A549 (cell line): ENCODE data around the gene ALDH1A1. TPM values are rescaled to one million over a fixed set of nuclear protein-coding genes. Genes with fewer than 3 reads are reported as not detected.

ENCODE experiments used
- ATAC-seq, 2 experiments: fragments of 200-7000 bp in 1 of 2; fragments of >200 bp in 1 of 2; cut with Nextera tagmentation in 1 of 2; cut with Tn5 transposase in 1 of 2; 3 replicates each; pipeline versions ENCODE4 v1.8.0 to v1.9.1; 2018 to 2020; ENCODE audit warnings: mild to moderate bottlenecking in 1 of 2, moderate library complexity in 1 of 2
- CTCF ChIA-PET: fragments of 300-600 bp; sonication (Branson Sonifier 250); formaldehyde crosslinking; extraction: SDS; loops from one replicate; lab custom pipeline; 2021; ENCODE audit warnings: antibody characterized with exemption, inconsistent platforms; lab: Yijun Ruan, JAX
- POLR2A ChIA-PET: fragments of 350-600 bp; formaldehyde crosslinking; extraction: SDS; loops from one replicate; lab custom pipeline; 2021; ENCODE audit warnings: antibody characterized with exemption, inconsistent platforms; lab: Yijun Ruan, JAX
- DNase-seq, 2 experiments: peaks; one replicate each; pipeline versions ENCODE4 v3.0.0 to v3.0.0-alpha.2; 2011 to 2016; ENCODE audit warnings: low read depth in 1 of 2, low spot score in 1 of 2
- FAIRE-seq: peaks from 2 replicates; lab custom pipeline; 2011; peaks lifted over from hg19 to GRCh38; lab: Jason Lieb, UNC
- H3K27ac ChIP-seq, 2 experiments: fragments of >200 bp; sonication (Bioruptor Twin); formaldehyde crosslinking; 3 replicates each; pipeline ENCODE4 v1.5.1; 2016 to 2017
- H3K4me1 ChIP-seq: fragments of >200 bp; sonication (Bioruptor Twin); formaldehyde crosslinking; 3 replicates; pipeline ENCODE4 v1.6.1; 2016
- H3K4me2 ChIP-seq: fragments of >200 bp; sonication (Bioruptor Twin); formaldehyde crosslinking; 3 replicates; pipeline ENCODE4 v1.6.1; 2016
- H3K4me3 ChIP-seq: fragments of >200 bp; sonication (Bioruptor Twin); formaldehyde crosslinking; 3 replicates; pipeline ENCODE4 v1.5.1; 2016
- H3K9me3 ChIP-seq: fragments of >200 bp; sonication (Bioruptor Twin); formaldehyde crosslinking; 3 replicates; pipeline ENCODE4 v1.6.1; 2016
- BCL3 ChIP-seq: fragments of >200 bp; sonication (Bioruptor Twin); formaldehyde crosslinking; IDR thresholded peaks from 3 replicates; pipeline ENCODE4 v1.6.1; 2016
- HMGXB4 ChIP-seq: fragments of 250-450 bp; sonication (Bioruptor Pico); IDR thresholded peaks from 2 replicates; pipeline ENCODE4 v1.5.0; 2021; ENCODE audit warnings: mild to moderate bottlenecking, moderate library complexity, borderline replicate concordance
- HOXA7 ChIP-seq: fragments of 250-450 bp; sonication (Bioruptor Pico); IDR thresholded peaks from 2 replicates; pipeline ENCODE4 v1.5.0; 2020; ENCODE audit warnings: mild to moderate bottlenecking, moderate library complexity
- JUN ChIP-seq, 2 experiments: fragments of >200 bp; sonication (Bioruptor Twin); formaldehyde crosslinking; IDR thresholded peaks; 2 replicates in 1 of 2; 3 replicates in 1 of 2; pipeline ENCODE4 v1.6.1; 2016 to 2017
- JUNB ChIP-seq: fragments of >200 bp; sonication (Bioruptor Twin); formaldehyde crosslinking; IDR thresholded peaks from 2 replicates; pipeline ENCODE4 v1.6.1; 2016
- KDM5A ChIP-seq: fragments of 200-600 bp; sonication (generic); IDR thresholded peaks from 2 replicates; pipeline ENCODE4 v1.6.1; 2016; ENCODE audit warnings: antibody characterized with exemption, mild to moderate bottlenecking
- MAFK ChIP-seq: fragments of 450-650 bp; IDR thresholded peaks from 2 replicates; pipeline ENCODE4 v1.6.1; 2014; ENCODE audit not compliant: partially characterized antibody
- MAX ChIP-seq: IDR thresholded peaks from 2 replicates; pipeline ENCODE4 v1.6.1; 2012
- NPAS2 ChIP-seq: fragments of 250-450 bp; sonication (Bioruptor Pico); IDR thresholded peaks from 2 replicates; pipeline ENCODE4 v1.8.0; 2022; ENCODE audit warnings: mild to moderate bottlenecking, moderate library complexity, borderline replicate concordance
- POLR2A ChIP-seq: IDR thresholded peaks from 2 replicates; pipeline ENCODE4 v1.6.1; 2012; ENCODE audit warnings: mild to moderate bottlenecking, low read length
- POLR2AphosphoS2 ChIP-seq: conservative IDR thresholded peaks from 2 replicates; pipeline ENCODE4 v1.6.1; 2012; ENCODE audit warnings: low read length, improper control_type of control experiment, inconsistent platforms
- RAD21 ChIP-seq, 2 experiments: fragments of >200 bp in 1 of 2; sonication (Bioruptor Twin) in 1 of 2; formaldehyde crosslinking in 1 of 2; IDR thresholded peaks in 1 of 2; conservative IDR thresholded peaks in 1 of 2; 2 replicates in 1 of 2; 3 replicates in 1 of 2; pipeline ENCODE4 v1.6.1; 2012 to 2018; ENCODE audit warnings: inconsistent platforms in 1 of 2
- RARB ChIP-seq: fragments of 250-450 bp; sonication (Bioruptor Pico); IDR thresholded peaks from 2 replicates; pipeline ENCODE4 v1.8.0; 2021; ENCODE audit warnings: mild to moderate bottlenecking, moderate library complexity
- WGBS: methylation state at CpG from one replicate; pipeline ENCODE4 v1.1.6; 2017; ENCODE audit errors: missing lambda C conversion rate; 5-methylcytosine and 5-hydroxymethylcytosine counted together
- polyA plus RNA-seq, 4 experiments: library from polyadenylated mRNA; depleted of rRNA in 3 of 4; stranded (reverse); fragments of >200 nt; fragmentation: RNase III in 1 of 4; extraction: RNeasy Plus Mini Kit Qiagen cat#74134 plus additional on column Dnase treatment in 1 of 4; gene quantifications; 2 replicates in 3 of 4; 3 replicates in 1 of 4; pipeline ENCODE4 v1.2.3, GENCODE V29; 2011 to 2017

Gene ALDH1A1
- polyA plus RNA-seq, 2 of the 4 experiments (the other 2 are of a cell fraction) = 8,617 to 9,987 TPM

- CTCF ChIA-PET = interaction anchor here (1.2 to 1.6 kb wide), 4 partner anchors 9 to 99 kb away, joined by 3 to 8 read pairs (median 4); no protein-coding TSS in a partner anchor
- WGBS = 79% methylated on average over 1 of the region's 1 CpG
- FAIRE-seq (peak; percentile 96), DNase-seq (no peak), ATAC-seq (no peak)
- POLR2A ChIA-PET = no interaction called here
- Histone ChIP-seq H3K4me1 (peaks cover 100% of the 10 kb centered on the region), H3K4me3 (peak overlapping the region; percentile 16; the same call in 1 of the 3 replicates), H3K27ac (peak overlapping the region; percentile 76 to 90), H3K9me3 (no peaks in the 10 kb centered on the region), H3K4me2 (peak overlapping the region; percentile 94)
- TF ChIP-seq POLR2AphosphoS2 (peak; percentile 81; the same call in 1 of the 2 replicates), JUN (IDR thresholded peaks at IDR 0.05) (peak in 1 of 2 experiments; percentile 19; a peak in 1 of 5 replicates), RAD21 (conservative IDR thresholded peaks at IDR 0.05 in 1 of 2, IDR thresholded peaks at IDR 0.05 in 1 of 2) (no peak), RARB (CRISPR knock-in tag) (peak; percentile 71; the same call in 1 of the 2 replicates), JUNB (peak; percentile 31; the same call in 1 of the 2 replicates), MAFK (peak; percentile 98), KDM5A (no peak), HMGXB4 (CRISPR knock-in tag) (0 out of 2 replicates have a peak, but pooled peaks have one; percentile 50), HOXA7 (CRISPR knock-in tag) (peak; percentile 73), BCL3 (no peak)
Measured at GRCh38 chr9:72924154-72924790, 28.6 kb downstream of the ALDH1A1 start.

GRCh38 chr9:72923077-72923476 lies 29.8 kb downstream of the ALDH1A1 start:
- Histone ChIP-seq H3K4me2 (peak overlapping the region; percentile 94), H3K27ac (peak overlapping the region; percentile 69 to 90), H3K9me3 (no peaks in the 10 kb centered on the region), H3K4me3 (peak overlapping the region; percentile 16; the same call in 1 of the 3 replicates), H3K4me1 (peaks cover 100% of the 10 kb centered on the region)
- ChIA-PET POLR2A (no interaction called here), CTCF (interaction anchor here (1.0 to 5.3 kb wide), 6 partner anchors 7 to 100 kb away, joined by 3 to 36 read pairs (median 4); no protein-coding TSS in a partner anchor)
- FAIRE-seq (no peak), DNase-seq (no peak), ATAC-seq (peak in 1 of 2 experiments; percentile 1; a peak in 1 of 6 replicates)
- WGBS = 74% methylated on average over 1 of the region's 1 CpG
- TF ChIP-seq HMGXB4 (CRISPR knock-in tag) (peak; percentile 8; the same call in 1 of the 2 replicates), BCL3 (no peak), MAX (no peak), POLR2AphosphoS2 (peak; percentile 97), HOXA7 (CRISPR knock-in tag) (peak; percentile 78; the same call in 1 of the 2 replicates), RARB (CRISPR knock-in tag) (peak; percentile 74), POLR2A (no peak), NPAS2 (CRISPR knock-in tag) (no peak), JUN (IDR thresholded peaks at IDR 0.05) (peak in 1 of 2 experiments; percentile 5; a peak in 1 of 5 replicates)
